Heart right ventricle (tissue), 16 donors: ENCODE results near the gene PDHB. TPM values are rescaled to one million over a fixed set of nuclear protein-coding genes. Genes with fewer than 3 reads are reported as not detected.

ENCODE experiments used
- ATAC-seq, 8 donors: fragments of 200-7000 bp; cut with Tn5 transposase; one replicate each; pipeline ENCODE4 v1.9.1; 2020; ENCODE audit warnings: mild to moderate bottlenecking in 8 of 8, moderate library complexity in 8 of 8, moderate number of reproducible peaks in 1 of 8
- DNase-seq, 2 donors: peaks; one replicate each; pipeline ENCODE4 v3.0.0-alpha.2; 2020
- H3K27ac ChIP-seq, 10 donors: fragments of 200-600 bp; sonication (generic) in 2 of 10; one replicate each; pipeline versions ENCODE4 v1.5.0 to v1.8.0; 2020 to 2022; ENCODE audit warnings: mild to moderate bottlenecking in 3 of 10
- H3K27me3 ChIP-seq, 7 donors: fragments of 200-600 bp; one replicate each; pipeline ENCODE4 v1.8.0; 2021 to 2022; ENCODE audit warnings: mild to moderate bottlenecking in 2 of 7
- H3K36me3 ChIP-seq, 9 donors: fragments of 200-600 bp; sonication (generic) in 1 of 9; one replicate each; pipeline versions ENCODE4 v1.5.0 to v1.8.0; 2020 to 2022; ENCODE audit warnings: mild to moderate bottlenecking in 2 of 9
- H3K4me1 ChIP-seq, 9 donors: fragments of 200-600 bp; sonication (generic) in 1 of 9; one replicate each; pipeline versions ENCODE4 v1.5.0 to v1.8.0; 2020 to 2022; ENCODE audit warnings: mild to moderate bottlenecking in 4 of 9
- H3K4me3 ChIP-seq, 10 donors: fragments of 200-600 bp; sonication (generic) in 2 of 10; one replicate each; pipeline versions ENCODE4 v1.5.0 to v1.8.0; 2020 to 2022; ENCODE audit warnings: mild to moderate bottlenecking in 7 of 10, moderate library complexity in 2 of 10
- H3K9me3 ChIP-seq, 11 donors: fragments of 200-600 bp in 10 of 11; sonication (generic) in 2 of 11; one replicate each; pipeline versions ENCODE4 v1.5.0 to v1.8.0; 2013 to 2022; ENCODE audit warnings: mild to moderate bottlenecking in 2 of 11, control low read depth in 1 of 11, moderate library complexity in 1 of 11
- WGBS, 2 donors: extraction: QIAGEN DNeasy Blood & Tissue Kit; methylation state at CpG; one replicate each; pipeline ENCODE4 v1.1.7; 2013; ENCODE audit warnings: inconsistent platforms in 1 of 2; 5-methylcytosine and 5-hydroxymethylcytosine counted together
- intact Hi-C, 10 donors: fragments of 100-400 bp; cut with DNase I; formaldehyde crosslinking; loops; one replicate each; pipeline versions ENCODE4 v1.11.1 to v1.14.2; 2022
- polyA plus RNA-seq, 2 donors: library from polyadenylated mRNA; stranded (reverse); fragments of 200-250 nt; gene quantifications; one replicate each; pipeline ENCODE4 v1.2.3, GENCODE V29; 2013
- total RNA-seq, 10 donors: library from RNA; stranded (reverse); fragmentation: NEBNext Ultra II Directional in 3 of 10; extraction: Animal tissue kit (Norgen Biotek cat#: 25700) in 3 of 10; gene quantifications; one replicate each; pipeline versions ENCODE4 v1.2.1 to v1.2.4, GENCODE V29; 2021 to 2023
- TF ChIP-seq, protein P1 (sequence below), 9 donors: fragments of 200-600 bp; sonication (generic) in 2 of 9; IDR thresholded peaks; one replicate each; pipeline versions ENCODE4 v1.5.0 to v1.8.0; 2021 to 2022; ENCODE audit warnings: antibody characterized with exemption in 9 of 9, mild to moderate bottlenecking in 5 of 9, moderate library complexity in 1 of 9
- donor health status: Arrhythmogenic right ventricular cardiomyopathy.
- donor health status: ischemic (EF 13 %, LVEDD 7.1; RV severe dilation, severe dysfunction).
- donor health status: healthy with polysubstance abuse.
- donor health status: DM: no; HTN: yes; CAD: no.
- donor health status: DM: no; HTN: no; CAD: no.
- donor health status: ischemic (EF 25% LVEDD 6.9; RV normal size, moderate dysfunction).
- donor health status: ischemic (EF 25% LVEDD 5.7; RV mildly dilated, moderate dysfunction).
- donor health status: healthy.
- donor health status: DM: yes; HTN: yes; CAD: no.
- donor health status: Ischemic cardiomyopathy.
- donor health status: ischemic (EF 35%, LVEDD 5.7; RV mildly dilated, moderate dysfunction).
- donor health status: nonischemic (EF 11% LVEDD 7.7; RV severe dilation, severe dysfunction).
- donor health status: DM: yes; HTN: yes; CAD: no.
- donor health status: PGD.
- donor health status: ischemic (EF 29% LVEDD 5.4; RV normal size, mild dysfunction).
- donor health status: nonischemic (EF 23%, LVEDD 6.1; RV moderate dilation, normal function).

PDHB gene
- total and polyA plus RNA-seq, 12 donors = 140 to 255 (median 213) TPM

DNA sequence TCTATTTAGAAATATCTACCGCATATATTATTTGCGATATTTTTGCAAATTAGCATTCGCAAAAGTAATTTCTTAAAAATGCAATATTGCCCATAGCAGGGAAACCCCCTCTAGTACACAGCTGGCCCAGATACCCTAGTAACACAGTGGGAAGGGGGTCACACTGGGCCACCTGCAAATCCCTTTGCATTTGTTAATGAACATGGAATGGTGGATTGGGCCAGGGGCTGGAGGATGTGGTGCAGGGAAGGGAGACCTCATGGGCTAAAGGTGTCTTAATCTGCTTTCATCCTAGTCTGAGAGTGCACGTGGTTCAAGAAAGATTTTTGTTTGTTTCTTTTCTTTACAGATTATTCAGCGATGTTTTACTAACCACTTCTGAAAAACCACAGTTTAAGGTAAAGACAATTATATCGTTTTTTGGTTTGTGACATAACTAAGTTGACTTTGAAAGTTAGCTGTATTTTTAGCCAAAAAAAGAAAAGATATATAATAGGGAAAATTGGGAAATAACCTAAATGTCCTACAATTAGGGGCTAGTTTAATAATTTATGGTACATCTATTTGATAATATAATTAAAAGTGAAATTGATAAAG lies 30.0 kb downstream of the PDHB start:
- Histone ChIP-seq H3K9me3 (no peaks in the 10 kb centered on the region), H3K4me1 (peaks cover 0 to 13% (median 9%) of the 10 kb centered on the region in 9 donors), H3K4me3 (no peak overlapping the region), H3K36me3 (peaks cover 0 to 97% (median 15%) of the 10 kb centered on the region in 9 donors), H3K27me3 (no peaks in the 10 kb centered on the region), H3K27ac (no peak overlapping the region)
- intact Hi-C loops = no loop called here
- DNase-seq (no peak), ATAC-seq (no peak)
- 93 to 95% methylated on average over 6 of the region's 6 CpGs for WGBS, 2 donors
- TF ChIP-seq, protein P1, sequence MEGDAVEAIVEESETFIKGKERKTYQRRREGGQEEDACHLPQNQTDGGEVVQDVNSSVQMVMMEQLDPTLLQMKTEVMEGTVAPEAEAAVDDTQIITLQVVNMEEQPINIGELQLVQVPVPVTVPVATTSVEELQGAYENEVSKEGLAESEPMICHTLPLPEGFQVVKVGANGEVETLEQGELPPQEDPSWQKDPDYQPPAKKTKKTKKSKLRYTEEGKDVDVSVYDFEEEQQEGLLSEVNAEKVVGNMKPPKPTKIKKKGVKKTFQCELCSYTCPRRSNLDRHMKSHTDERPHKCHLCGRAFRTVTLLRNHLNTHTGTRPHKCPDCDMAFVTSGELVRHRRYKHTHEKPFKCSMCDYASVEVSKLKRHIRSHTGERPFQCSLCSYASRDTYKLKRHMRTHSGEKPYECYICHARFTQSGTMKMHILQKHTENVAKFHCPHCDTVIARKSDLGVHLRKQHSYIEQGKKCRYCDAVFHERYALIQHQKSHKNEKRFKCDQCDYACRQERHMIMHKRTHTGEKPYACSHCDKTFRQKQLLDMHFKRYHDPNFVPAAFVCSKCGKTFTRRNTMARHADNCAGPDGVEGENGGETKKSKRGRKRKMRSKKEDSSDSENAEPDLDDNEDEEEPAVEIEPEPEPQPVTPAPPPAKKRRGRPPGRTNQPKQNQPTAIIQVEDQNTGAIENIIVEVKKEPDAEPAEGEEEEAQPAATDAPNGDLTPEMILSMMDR (IDR thresholded peaks at IDR 0.05) = no peak

GRCh38 chr3:58398669-58399333 lies 34.8 kb downstream of the PDHB start:
- TF ChIP-seq, protein P1 (IDR thresholded peaks at IDR 0.05) = no peak
- WGBS, 2 donors = 43 to 60% methylated on average over 9 of the region's 9 CpGs
- intact Hi-C loops = loop anchor here in 1 of 10 donors (2.0 kb wide), 1 partner anchor 20 kb away; no protein-coding TSS in a partner anchor
- ATAC-seq (peak; percentile 59 to 91 (median 82)), DNase-seq (peak in 1 of 2 donors; percentile 51)
- Histone ChIP-seq H3K9me3 (no peaks in the 10 kb centered on the region), H3K27me3 (no peaks in the 10 kb centered on the region), H3K4me3 (no peak overlapping the region), H3K4me1 (peaks cover 0 to 20% (median 13%) of the 10 kb centered on the region in 9 donors), H3K36me3 (peaks cover 0 to 96% (median 36%) of the 10 kb centered on the region in 9 donors), H3K27ac (peak overlapping the region in 9 of 10 donors; percentile 5 to 78 (median 58))

GRCh38 chr3:58394339-58394738 lies 39.3 kb downstream of the PDHB start:
- no peak for DNase-seq
- Histone ChIP-seq H3K36me3 (peaks cover 0 to 86% (median 33%) of the 10 kb centered on the region in 9 donors), H3K27me3 (no peaks in the 10 kb centered on the region), H3K9me3 (no peaks in the 10 kb centered on the region), H3K4me1 (peaks cover 3 to 38% (median 14%) of the 10 kb centered on the region in 9 donors), H3K4me3 (no peak overlapping the region), H3K27ac (no peak overlapping the region)
- intact Hi-C loops = no loop called here
- ATAC-seq = no peak
- TF ChIP-seq, protein P1 (IDR thresholded peaks at IDR 0.05) = no peak

DNA sequence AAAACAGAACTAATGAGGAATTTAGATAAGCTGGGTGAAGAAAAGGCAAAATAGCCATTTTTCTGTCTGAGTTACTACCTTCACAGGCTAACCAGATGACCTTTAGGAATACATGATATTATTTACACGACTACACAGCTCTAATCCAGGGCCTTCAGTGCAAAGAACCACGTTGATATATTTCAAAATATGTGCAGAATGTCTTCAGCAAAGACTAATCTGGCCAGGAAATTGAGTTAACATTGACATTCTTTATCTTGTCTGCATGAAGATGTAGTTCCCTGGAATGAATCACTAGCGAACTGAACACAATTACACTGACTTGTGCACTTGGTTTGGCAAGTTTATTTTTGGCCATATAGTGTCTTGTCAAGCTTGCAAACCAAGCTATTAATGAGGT lies 41.5 kb downstream of the PDHB start:
- Histone ChIP-seq H3K9me3 (no peaks in the 10 kb centered on the region), H3K4me1 (peaks cover 3 to 46% (median 22%) of the 10 kb centered on the region in 9 donors), H3K36me3 (peaks cover 0 to 64% (median 22%) of the 10 kb centered on the region in 9 donors), H3K27me3 (no peaks in the 10 kb centered on the region), H3K4me3 (peak overlapping the region in 4 of 10 donors; percentile 0 to 16 (median 4)), H3K27ac (peak overlapping the region in 5 of 10 donors; percentile 1 to 60 (median 33))
- 20 to 43% methylated on average over 3 of the region's 3 CpGs for WGBS, 2 donors
- ATAC-seq = no peak
- TF ChIP-seq, protein P1 (IDR thresholded peaks at IDR 0.05) = no peak
- intact Hi-C loops = no loop called here
- DNase-seq = no peak
